HepG2 (cell line): ENCODE measurements around the gene HSF2BP. TPM values are rescaled to one million over a fixed set of nuclear protein-coding genes. Genes with fewer than 3 reads are reported as not detected.

Experiments
- CHCHD3 ChIP-seq: sonication (generic); formaldehyde crosslinking; IDR thresholded peaks from 2 replicates; pipeline ENCODE4 v1.8.0; 2022; ENCODE audit warnings: mild to moderate bottlenecking, missing genetic modification reagents, moderate library complexity
- HOXD1 ChIP-seq: sonication (generic); formaldehyde crosslinking; IDR thresholded peaks from 2 replicates; pipeline ENCODE4 v1.5.0; 2020; ENCODE audit warnings: missing genetic modification reagents
- PAF1 ChIP-seq: IDR thresholded peaks from 2 replicates; pipeline ENCODE4 v1.6.1; 2016; ENCODE audit warnings: missing genetic modification reagents, missing compliant biosample characterization
- POLR2G ChIP-seq: fragments of 200-400 bp; formaldehyde crosslinking; IDR thresholded peaks from 2 replicates; pipeline ENCODE4 v1.6.1; 2018; ENCODE audit warnings: mild to moderate bottlenecking, low read depth, low read length, moderate library complexity
- REST ChIP-seq, 2 experiments: IDR thresholded peaks; 2 replicates each; pipeline ENCODE4 v1.6.1; 2011 to 2012; ENCODE audit warnings: low read length in 2 of 2, borderline replicate concordance in 1 of 2, low read depth in 1 of 2, mild to moderate bottlenecking in 1 of 2, moderate library complexity in 1 of 2
- RORA ChIP-seq: sonication (generic); formaldehyde crosslinking; IDR thresholded peaks from 2 replicates; pipeline ENCODE4 v1.5.0; 2020; ENCODE audit warnings: mild to moderate bottlenecking, missing genetic modification reagents, moderate library complexity
- RXRB ChIP-seq: IDR thresholded peaks from 2 replicates; pipeline ENCODE4 v1.6.1; 2016; ENCODE audit warnings: borderline replicate concordance, missing genetic modification reagents, missing compliant biosample characterization
- ZC3H13 ChIP-seq: sonication (generic); formaldehyde crosslinking; IDR thresholded peaks from 2 replicates; pipeline ENCODE4 v1.8.1; 2023; ENCODE audit warnings: mild to moderate bottlenecking, missing genetic modification reagents, moderate library complexity
- ZNF558 ChIP-seq: sonication (generic); formaldehyde crosslinking; IDR thresholded peaks from 2 replicates; pipeline ENCODE4 v1.9.0; 2022; ENCODE audit warnings: mild to moderate bottlenecking, missing genetic modification reagents, borderline replicate concordance
- ZNF615 ChIP-seq: sonication (generic); formaldehyde crosslinking; IDR thresholded peaks from 2 replicates; pipeline ENCODE4 v1.5.0; 2020; ENCODE audit warnings: mild to moderate bottlenecking, missing genetic modification reagents, borderline replicate concordance
- ZNF746 ChIP-seq: sonication (generic); formaldehyde crosslinking; IDR thresholded peaks from 2 replicates; pipeline ENCODE4 v1.8.0; 2022; ENCODE audit warnings: mild to moderate bottlenecking, missing genetic modification reagents
- ZNF775 ChIP-seq: sonication (generic); formaldehyde crosslinking; IDR thresholded peaks from 2 replicates; pipeline ENCODE4 v1.4.0; 2020; ENCODE audit warnings: missing genetic modification reagents, mild to moderate bottlenecking, moderate library complexity, borderline replicate concordance
- polyA plus RNA-seq, 8 experiments: library from polyadenylated mRNA; depleted of rRNA in 3 of 8; stranded (reverse) in 7 of 8; unstranded in 1 of 8; fragments of >200 nt; fragmentation: Illumina TruSeq in 4 of 8; extraction: Trizol in 4 of 8; gene quantifications; 2 replicates each; pipeline versions ENCODE4 v1.2.1 to v1.2.3, GENCODE V29; 2011 to 2016; ENCODE audit warnings: low read depth in 4 of 8, missing spikeins in 1 of 8, mixed read lengths in 1 of 8; ENCODE audit not compliant: insufficient read depth in 1 of 8
- total RNA-seq, 5 experiments: library from RNA; depleted of rRNA; stranded (reverse); fragments of >200 nt; fragmentation: Illumina TruSeq; extraction: Trizol; gene quantifications; 2 replicates each; pipeline ENCODE4 v1.2.3, GENCODE V29; 2016; ENCODE audit warnings: low read depth in 1 of 5
- TF ChIP-seq, protein P1 (sequence below): sonication (generic); formaldehyde crosslinking; conservative IDR thresholded peaks from 2 replicates; pipeline ENCODE4 v1.4.0; 2020; ENCODE audit warnings: missing genetic modification reagents
- TF ChIP-seq, protein P2 (sequence below): IDR thresholded peaks from 2 replicates; pipeline ENCODE4 v1.6.1; 2016; ENCODE audit warnings: low read depth, missing genetic modification reagents, missing compliant biosample characterization
- TF ChIP-seq, protein P3 (sequence below): sonication (generic); formaldehyde crosslinking; IDR thresholded peaks from 2 replicates; pipeline ENCODE4 v1.8.0; 2022; ENCODE audit warnings: mild to moderate bottlenecking, missing genetic modification reagents, borderline replicate concordance

The HSF2BP gene
- total and polyA plus RNA-seq, 2 of the 13 experiments (the other 11 are each of a cell fraction or from before 2014, with no cell fraction given) = 0.67 to 2.2 TPM

- TF ChIP-seq, protein P1, sequence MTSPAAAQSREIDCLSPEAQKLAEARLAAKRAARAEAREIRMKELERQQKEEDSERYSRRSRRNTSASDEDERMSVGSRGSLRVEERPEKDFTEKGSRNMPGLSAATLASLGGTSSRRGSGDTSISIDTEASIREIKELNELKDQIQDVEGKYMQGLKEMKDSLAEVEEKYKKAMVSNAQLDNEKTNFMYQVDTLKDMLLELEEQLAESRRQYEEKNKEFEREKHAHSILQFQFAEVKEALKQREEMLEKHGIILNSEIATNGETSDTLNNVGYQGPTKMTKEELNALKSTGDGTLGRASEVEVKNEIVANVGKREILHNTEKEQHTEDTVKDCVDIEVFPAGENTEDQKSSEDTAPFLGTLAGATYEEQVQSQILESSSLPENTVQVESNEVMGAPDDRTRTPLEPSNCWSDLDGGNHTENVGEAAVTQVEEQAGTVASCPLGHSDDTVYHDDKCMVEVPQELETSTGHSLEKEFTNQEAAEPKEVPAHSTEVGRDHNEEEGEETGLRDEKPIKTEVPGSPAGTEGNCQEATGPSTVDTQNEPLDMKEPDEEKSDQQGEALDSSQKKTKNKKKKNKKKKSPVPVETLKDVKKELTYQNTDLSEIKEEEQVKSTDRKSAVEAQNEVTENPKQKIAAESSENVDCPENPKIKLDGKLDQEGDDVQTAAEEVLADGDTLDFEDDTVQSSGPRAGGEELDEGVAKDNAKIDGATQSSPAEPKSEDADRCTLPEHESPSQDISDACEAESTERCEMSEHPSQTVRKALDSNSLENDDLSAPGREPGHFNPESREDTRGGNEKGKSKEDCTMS = no peak
- no peak; the same call in 1 of the 2 replicates for TF ChIP-seq POLR2G
- no peak for TF ChIP-seq ZNF615 (CRISPR knock-in tag)
- TF ChIP-seq PAF1 (CRISPR knock-in tag) = no peak
- no peak for TF ChIP-seq ZC3H13 (CRISPR knock-in tag)
- TF ChIP-seq, protein P2, sequence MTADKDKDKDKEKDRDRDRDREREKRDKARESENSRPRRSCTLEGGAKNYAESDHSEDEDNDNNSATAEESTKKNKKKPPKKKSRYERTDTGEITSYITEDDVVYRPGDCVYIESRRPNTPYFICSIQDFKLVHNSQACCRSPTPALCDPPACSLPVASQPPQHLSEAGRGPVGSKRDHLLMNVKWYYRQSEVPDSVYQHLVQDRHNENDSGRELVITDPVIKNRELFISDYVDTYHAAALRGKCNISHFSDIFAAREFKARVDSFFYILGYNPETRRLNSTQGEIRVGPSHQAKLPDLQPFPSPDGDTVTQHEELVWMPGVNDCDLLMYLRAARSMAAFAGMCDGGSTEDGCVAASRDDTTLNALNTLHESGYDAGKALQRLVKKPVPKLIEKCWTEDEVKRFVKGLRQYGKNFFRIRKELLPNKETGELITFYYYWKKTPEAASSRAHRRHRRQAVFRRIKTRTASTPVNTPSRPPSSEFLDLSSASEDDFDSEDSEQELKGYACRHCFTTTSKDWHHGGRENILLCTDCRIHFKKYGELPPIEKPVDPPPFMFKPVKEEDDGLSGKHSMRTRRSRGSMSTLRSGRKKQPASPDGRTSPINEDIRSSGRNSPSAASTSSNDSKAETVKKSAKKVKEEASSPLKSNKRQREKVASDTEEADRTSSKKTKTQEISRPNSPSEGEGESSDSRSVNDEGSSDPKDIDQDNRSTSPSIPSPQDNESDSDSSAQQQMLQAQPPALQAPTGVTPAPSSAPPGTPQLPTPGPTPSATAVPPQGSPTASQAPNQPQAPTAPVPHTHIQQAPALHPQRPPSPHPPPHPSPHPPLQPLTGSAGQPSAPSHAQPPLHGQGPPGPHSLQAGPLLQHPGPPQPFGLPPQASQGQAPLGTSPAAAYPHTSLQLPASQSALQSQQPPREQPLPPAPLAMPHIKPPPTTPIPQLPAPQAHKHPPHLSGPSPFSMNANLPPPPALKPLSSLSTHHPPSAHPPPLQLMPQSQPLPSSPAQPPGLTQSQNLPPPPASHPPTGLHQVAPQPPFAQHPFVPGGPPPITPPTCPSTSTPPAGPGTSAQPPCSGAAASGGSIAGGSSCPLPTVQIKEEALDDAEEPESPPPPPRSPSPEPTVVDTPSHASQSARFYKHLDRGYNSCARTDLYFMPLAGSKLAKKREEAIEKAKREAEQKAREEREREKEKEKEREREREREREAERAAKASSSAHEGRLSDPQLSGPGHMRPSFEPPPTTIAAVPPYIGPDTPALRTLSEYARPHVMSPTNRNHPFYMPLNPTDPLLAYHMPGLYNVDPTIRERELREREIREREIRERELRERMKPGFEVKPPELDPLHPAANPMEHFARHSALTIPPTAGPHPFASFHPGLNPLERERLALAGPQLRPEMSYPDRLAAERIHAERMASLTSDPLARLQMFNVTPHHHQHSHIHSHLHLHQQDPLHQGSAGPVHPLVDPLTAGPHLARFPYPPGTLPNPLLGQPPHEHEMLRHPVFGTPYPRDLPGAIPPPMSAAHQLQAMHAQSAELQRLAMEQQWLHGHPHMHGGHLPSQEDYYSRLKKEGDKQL = no peak
- TF ChIP-seq, protein P3, sequence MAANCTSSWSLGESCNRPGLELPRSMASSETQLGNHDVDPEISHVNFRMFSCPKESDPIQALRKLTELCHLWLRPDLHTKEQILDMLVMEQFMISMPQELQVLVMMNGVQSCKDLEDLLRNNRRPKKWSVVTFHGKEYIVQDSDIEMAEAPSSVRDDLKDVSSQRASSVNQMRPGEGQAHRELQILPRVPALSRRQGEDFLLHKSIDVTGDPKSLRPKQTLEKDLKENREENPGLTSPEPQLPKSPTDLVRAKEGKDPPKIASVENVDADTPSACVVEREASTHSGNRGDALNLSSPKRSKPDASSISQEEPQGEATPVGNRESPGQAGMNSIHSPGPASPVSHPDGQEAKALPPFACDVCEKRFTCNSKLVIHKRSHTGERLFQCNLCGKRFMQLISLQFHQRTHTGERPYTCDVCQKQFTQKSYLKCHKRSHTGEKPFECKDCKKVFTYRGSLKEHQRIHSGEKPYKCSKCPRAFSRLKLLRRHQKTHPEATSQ (CRISPR knock-in tag) = no peak
- no peak for TF ChIP-seq ZNF746 (CRISPR knock-in tag)
- TF ChIP-seq ZNF775 (CRISPR knock-in tag) = no peak
- no peak for TF ChIP-seq HOXD1
- TF ChIP-seq RORA = no peak
- no peak for TF ChIP-seq CHCHD3 (CRISPR knock-in tag)
- peak; percentile 49; the same call in 1 of the 2 replicates for TF ChIP-seq RXRB
- TF ChIP-seq ZNF558 = no peak
- TF ChIP-seq REST (IDR thresholded peaks at IDR 0.05; ENCODE audit: borderline replicate concordance in 1 of 2, low read depth in 1 of 2, low read length in 2 of 2) = no peak
These were observed 49.6 kb downstream of the HSF2BP start (continued) for GRCh38 chr21:43609501-43610340.
